SKM-1 treated with dmso at 0.1 percent for 144 hours (cell line): Measurements from ENCODE around the gene CACNA1H.

ENCODE experiments used
- DNase-seq: peaks from one replicate; lab custom pipeline; 2025; ENCODE audit not compliant: unreplicated experiment; lab: John Stamatoyannopoulos, UW

Gene CACNA1H

DNA sequence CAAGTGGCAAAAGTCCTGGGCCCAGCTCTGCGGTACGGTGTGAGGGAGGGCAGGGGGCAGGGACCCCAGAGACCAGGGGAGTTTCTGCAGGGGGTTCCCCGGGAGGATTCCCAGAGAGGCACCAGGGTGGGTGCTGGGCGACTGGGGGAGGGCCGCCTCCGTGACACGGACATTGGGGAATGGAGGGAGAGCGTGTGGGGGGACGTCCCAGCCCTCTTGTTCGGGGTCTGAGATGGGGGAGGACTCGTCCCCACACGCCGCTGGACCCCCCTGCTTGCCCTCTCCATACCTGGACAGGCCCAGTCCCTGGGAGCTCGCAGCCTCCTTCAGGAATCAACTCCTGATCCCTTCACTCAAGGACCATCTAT lies 30.5 kb upstream of the CACNA1H start:
- no peak for DNase-seq

GRCh38 chr16:1123525-1124230 lies 29.2 kb upstream of the CACNA1H start:
- no peak for DNase-seq

DNA sequence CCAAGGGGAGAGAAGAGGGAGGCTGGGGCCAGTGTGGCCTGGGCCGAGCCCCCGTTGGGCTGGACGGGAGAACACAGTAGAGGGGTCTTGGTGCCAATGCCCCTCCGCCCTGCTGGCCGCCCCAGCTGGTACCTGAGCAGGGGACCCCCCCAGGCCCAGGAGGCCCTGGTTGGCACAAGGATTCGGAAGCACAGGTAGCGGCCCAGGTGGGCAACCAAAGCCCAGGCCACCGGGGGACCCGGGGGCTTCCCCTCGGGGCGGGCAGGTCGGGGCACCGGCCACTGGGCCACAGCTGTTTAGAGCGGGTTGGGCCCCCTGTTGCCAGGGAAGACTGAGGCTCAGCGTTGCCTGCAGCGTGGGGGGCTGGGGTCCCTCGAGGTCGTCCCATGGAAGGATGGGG lies 28.6 kb upstream of the CACNA1H start:
- DNase-seq: no peak

DNA sequence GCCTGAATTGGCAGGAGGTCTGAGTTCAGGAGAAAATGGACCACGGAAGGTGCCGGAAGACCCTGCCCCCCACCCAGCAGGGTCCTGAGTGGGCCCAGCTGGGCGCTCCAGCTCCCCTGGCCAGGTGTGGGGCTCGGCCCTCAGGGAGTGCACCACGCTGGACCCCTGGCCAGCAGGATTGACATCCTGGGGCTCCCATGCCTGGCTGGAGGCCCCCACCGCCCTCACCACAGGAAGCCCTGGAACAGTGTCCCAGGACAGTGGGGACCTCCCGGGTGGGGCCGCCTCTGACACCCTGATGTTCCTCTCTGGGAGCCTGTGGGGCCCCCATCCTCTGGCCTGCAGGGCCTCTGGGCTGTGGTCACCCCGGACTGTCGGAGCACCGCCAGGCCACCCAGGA lies 28.1 kb upstream of the CACNA1H start:
- no peak for DNase-seq

GRCh38 chr16:1125471-1125870 lies 27.4 kb upstream of the CACNA1H start:
- DNase-seq: no peak

DNA sequence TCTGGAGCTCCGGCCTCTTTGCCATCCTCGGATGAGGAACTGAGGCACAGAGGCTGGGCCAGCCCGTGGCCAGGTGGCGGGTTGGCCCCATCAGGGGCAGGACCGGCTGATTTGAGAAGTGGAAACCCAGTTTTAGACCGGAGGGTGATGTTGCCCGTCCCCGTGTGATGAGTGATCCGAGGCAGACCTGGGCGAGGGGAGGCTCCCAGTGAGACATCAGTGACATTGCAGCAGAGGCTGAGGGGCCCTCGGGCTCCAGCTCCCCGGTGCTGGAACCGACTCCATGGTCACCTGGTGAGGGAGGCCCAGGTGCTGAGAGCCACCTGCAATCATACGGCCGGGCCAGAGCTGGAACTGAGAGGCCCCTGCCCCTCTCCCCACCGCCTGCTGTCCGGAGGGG lies 26.9 kb upstream of the CACNA1H start:
- DNase-seq: no peak

- no peak for DNase-seq
These were observed 26.3 kb upstream of the CACNA1H start for GRCh38 chr16:1126586-1126985.

DNA sequence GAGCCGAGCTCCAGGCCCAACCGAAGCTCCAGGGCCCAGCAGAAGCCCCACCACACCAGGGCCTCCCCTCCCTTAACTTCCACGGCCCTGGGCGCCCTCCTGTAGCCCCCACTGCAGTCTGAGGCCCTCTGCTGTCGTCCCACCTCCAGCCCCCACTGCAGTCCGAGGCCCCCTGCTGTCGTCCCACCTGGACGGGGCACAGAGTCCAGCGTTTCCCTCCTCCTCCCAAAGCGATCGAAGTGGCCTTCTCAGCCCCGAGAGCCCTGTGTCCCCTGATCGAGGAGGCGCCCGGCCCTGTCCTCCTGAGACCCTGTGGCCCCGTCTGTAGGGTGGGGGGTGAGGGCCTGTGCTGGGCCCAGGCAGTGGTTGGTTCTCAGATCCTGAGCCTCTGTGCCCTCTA lies 25.8 kb upstream of the CACNA1H start:
- no peak for DNase-seq

DNA sequence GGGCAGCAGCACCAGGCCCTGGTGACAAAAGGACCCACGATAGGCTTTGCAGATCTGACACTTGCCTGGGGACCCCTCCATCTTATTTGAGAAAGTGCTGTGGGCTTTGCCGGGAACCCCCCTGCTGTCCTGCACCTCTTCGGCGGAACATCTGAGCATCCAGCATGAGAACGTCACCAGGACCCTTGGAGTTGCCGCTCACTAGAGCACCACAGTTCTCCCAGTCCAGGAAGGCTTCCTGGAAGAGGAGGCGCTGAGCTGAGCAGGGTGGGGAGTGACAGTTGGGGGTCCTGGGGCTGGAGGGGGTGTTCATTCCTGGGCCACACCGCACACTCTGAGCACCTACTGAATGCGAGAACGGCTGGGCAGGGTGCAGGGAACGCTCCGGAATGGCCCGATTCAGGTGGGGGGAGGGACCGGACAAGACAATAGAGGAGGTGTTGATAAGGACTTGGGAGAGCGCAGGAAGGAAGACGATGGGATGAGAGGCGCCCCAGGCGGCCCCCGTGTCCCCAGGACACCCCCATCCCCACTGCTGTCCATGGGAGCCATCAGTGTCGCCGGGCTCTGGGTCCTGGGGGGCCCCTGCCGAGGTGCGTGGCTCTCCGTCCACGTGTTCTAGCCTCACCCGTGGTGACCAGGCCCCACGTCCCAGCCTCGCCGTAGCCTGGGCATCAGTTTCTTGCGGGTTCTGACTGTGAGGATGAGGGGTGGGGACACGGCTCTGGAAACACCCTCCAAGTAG lies 24.8 kb upstream of the CACNA1H start:
- DNase-seq: no peak

DNA sequence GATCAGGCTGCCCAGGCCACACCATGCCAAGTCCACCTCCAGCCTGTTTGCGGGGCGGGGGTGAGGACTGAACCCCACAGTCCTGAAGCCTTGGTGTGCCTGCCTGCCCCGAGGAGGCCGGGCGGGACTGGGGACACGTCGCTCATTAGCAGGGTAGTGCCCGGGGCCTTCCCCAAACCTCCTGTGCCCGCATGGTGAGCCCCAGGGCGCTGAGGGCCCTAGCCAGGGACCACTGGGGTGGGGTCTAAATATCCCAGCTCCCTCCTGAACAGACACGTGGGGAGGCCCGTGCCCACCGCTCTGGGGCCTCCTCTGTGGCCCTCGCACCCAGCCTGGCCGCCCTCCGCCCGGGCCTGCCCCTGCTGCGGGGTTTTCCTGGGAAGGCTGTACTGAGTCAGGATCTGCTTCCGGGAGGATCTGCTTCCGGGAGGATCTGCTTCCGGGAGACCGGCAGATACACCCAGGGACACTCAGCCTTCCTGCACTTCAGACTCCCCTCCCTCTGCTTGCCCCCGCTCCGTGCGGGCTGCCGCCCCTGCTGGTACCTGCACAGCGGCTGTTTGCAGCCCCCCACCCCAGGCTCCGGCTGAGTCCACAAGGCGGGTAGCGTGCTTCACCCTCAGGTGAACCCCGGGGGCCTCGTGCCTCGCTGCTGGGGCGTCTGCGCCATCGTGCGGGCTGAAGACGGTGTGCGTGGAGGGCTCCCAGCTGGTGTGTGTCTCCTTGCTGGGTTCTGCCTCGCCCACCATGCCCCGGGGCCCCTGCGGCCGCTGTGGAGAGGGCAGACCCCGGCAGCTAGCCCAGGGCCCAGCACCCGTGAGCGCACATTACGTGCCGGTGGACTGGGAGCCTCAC lies 23.6 kb upstream of the CACNA1H start:
- DNase-seq: no peak

DNA sequence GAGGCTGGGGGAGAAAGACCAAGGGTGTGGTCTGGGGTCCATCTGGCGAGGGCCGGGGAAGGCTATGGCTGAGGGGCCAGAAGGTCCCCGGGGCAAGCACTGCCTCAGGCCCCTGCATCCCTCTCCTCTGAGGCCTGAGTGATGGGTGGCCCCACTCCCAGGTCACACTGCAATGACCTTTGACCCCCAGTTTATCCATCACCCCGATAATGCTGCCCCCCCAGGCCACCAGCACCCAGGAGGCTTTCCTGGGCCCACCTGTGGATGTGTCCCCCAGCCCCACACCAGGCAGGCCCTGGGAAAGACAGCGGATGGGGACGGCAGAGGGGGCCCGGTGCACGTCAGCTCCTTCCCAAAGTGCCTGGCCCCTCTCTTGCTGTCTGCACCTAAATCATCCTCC lies 22.5 kb upstream of the CACNA1H start:
- no peak for DNase-seq

- no peak for DNase-seq
These were observed 21.4 kb upstream of the CACNA1H start for GRCh38 chr16:1131378-1131994.

GRCh38 chr16:1132431-1132830 lies 20.5 kb upstream of the CACNA1H start:
- DNase-seq: no peak

- no peak for DNase-seq
These were observed 19.6 kb upstream of the CACNA1H start for GRCh38 chr16:1133271-1133670.

- DNase-seq: no peak
These were observed 18.9 kb upstream of the CACNA1H start for GRCh38 chr16:1133810-1134520.

GRCh38 chr16:1134776-1135458 lies 18.0 kb upstream of the CACNA1H start:
- DNase-seq: no peak

DNA sequence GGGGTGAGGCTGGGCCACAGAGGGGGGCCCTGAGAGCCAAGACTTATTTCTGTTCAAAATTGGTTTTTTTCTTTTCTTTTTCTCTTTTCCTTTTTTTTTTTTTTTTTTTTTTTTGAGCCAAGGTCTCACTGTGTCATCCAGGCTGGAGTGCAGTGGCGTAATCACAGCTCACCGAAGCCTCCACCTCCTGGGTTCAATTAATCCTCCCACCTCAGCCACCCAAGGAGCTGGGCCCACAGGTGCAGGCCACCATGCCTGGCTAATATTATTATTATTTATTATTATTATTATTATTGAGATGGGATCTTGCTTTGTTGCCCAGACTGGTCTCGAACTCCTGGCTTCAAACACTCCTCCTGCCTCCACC lies 17.5 kb upstream of the CACNA1H start:
- DNase-seq: no peak

DNA sequence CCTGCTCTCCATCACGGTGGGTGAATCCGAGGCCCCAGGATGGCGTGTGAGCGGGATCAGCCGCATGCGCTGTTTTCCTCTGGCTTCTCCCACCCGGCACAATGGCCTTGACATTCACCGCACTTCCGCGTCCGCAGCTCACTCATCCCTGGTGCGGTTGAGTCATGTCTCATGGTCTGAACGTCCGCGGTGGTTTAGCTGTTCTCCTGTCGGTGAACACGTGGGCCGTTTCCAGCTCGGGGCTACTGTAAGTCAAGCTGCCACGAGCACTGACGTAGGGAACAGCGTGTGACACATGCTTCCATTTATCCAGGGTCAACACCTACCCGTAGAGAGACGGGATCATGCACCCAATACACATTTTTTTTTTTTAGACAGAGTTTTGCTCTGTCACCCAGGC lies 15.3 kb upstream of the CACNA1H start:
- no peak for DNase-seq

GRCh38 chr16:1140582-1141162 lies 12.2 kb upstream of the CACNA1H start:
- no peak for DNase-seq

DNA sequence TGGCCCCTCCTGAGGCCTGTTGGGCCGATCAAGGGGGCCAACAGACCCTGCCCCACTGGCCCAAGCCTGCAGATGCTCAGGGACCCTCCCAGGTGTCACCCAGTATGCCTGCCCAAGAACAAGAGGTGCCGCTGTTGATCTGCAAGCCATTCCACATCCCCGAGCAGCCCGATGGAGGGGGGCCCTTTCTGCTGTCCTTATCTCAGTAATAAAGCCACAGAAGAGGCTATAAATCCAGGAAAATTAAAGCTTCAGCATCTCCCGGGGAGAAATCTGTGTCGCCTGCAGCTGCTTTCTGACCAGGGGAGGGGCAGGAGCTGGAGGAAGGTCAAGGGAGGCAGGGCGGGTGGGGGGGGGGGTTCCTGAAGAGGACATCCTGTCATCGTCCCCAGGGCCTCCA lies 11.7 kb upstream of the CACNA1H start:
- no peak for DNase-seq
